ENCODE results near the gene CNTNAP2.
"Not testable (repeated sequence)": the region's sequence is repeated elsewhere in the genome, so short reads cannot be mapped to it uniquely, and the experiment has no call there.

GRCh38 chr7:147801762-147802161 is 1685.2 kb downstream of the CNTNAP2 start:
- not testable (repeated sequence) for TF ChIP-seq CTCF (IDR thresholded peaks at IDR 0.05; ENCODE audit: insufficient read depth, low read length, poor library complexity, severe bottlenecking); EZH2phosphoT487 (conservative IDR thresholded peaks at IDR 0.05; ENCODE audit: low read length)
